GM19193 (cell line): ENCODE data around the gene SLC16A2.

Source experiments
- POLR2A ChIP-seq: IDR thresholded peaks from 4 replicates; pipeline ENCODE4 v1.6.1; 2011; ENCODE audit not compliant: insufficient read depth, insufficient read length; ENCODE audit errors: extremely low read depth

The SLC16A2 gene

DNA sequence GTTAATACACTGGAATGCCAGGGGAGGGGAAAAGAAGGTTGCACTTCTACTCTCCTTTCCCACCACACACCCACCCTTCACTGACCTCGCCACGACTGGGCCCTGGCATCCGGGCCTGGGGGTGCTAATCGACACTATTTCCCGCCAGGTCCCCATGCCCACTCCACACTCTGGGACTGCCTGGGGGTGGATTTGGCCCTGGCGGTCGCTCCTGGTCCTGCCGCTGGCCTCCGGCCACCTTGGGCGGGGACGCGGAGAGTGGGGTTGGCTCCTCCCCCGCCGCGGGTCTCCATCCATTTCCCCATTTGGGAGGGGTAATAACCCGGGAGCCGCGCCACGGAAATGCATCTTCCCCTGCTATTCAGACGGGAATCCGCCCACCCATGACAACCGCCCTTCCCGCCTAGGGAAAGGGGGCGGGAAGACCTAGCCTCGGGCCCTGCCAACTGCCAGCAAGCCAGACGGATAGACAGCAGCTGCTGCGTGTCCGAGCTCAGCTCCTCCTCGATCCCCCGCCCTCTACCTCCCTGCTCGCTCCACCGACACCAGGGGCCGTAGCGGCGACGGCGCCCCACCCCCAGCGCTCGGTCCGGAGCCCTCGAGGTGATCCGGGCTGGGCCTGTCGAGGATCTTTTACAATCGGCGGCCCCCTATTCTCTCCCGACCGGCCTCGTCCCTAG is 115.0 kb downstream of the SLC16A2 start:
- TF ChIP-seq POLR2A = no peak

DNA sequence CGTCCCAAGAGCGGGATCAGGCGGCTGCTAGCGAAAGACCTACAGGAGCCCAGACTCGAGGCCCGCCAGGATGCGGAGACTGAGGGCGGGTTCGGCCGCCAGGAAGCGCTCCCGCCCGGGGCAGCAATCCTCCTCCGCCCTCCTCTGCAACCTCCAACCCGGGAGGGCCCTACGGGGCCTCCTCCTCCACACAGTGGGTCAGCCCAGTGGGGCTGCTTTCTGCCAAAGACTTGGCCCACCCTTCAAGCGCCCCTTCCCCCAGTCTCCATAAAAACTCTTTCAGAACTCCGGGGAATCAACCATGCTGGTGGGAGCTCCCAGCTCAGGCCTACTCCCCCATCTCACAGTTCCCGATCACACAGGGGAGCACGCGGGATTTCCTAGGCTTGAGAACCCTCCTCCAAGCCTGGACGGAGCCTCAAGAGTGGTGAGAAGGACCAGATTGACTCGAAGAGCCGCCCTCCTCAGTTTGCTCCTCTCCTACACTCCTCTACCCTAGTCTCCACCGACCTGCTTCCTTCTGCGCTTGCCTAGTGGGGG is 115.6 kb downstream of the SLC16A2 start:
- no peak for TF ChIP-seq POLR2A

DNA sequence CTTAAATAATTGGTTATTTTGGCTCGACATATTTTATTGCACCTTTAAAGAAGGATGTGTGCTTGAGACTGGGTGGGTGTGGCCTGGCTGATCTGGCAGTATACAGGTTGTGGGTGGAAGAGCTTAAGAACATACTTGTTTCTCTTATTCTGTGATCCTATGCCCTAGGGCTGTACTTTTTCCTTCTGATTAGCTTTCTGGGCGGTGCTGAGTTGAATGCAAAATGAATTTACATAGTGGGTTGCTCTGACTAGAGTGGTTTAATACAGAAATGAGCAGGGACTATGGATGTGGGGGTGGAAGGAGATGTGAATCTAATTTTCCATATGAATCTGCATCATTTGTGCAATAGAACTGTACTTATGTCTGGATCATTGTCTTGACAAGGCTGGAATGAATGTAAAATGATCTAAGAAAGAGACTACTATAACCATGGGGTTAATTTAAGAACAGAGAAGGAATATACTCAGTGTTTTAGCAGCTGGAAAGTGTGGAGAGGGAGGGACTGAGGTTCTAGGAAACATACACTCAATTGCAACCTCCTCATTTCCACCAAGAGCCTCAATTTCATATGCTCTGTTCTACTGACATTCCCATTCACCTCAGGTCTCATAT is 119.4 kb downstream of the SLC16A2 start:
- TF ChIP-seq POLR2A = no peak

DNA sequence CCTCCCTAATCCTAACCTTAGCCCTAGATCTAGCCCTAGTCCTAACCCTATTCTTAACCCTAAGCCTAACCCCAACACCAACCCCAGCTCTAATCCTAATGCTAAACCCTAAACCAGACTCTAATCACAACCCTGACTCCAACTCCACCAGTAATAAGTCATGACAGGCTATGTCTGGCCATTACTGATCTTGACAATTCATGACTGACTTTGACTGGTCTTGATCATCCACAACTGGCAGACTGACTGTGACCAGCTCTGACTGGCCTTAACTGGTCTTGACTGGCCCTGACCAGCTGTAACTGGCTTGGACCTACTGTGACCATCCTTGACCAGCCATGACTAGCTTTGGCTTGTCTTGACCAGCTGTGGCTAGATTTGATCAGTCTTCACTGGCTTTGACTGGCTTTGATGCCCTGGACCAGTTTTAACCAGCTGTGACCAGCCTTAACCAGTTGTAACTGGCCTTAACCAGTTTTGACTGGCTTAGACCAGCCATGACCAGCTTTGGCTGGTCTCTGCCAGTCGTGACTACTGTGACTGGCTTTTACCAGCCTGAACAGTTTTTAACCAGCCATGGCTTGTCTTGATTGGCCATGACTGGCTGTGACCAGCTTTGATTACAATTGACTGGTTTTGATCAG is 124.7 kb downstream of the SLC16A2 start:
- no peak for TF ChIP-seq POLR2A

DNA sequence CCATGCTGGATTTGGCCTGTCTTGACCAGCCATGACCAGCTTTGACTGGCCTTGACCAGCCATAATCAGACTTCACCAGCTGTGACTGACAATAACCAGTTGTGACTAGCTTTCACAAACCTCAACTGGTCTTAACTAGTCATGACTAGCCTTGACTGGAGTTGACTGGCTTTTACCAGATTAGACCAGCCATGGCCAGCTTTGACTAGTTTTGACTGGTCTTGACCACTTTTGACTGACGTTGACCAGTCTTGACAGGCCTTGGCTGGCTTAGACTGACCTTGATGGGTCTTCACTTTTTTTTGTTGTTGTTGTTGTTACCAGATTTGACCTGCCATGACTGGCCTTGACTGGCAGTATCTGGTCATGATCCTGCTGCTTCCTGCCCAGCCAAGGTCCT is 125.7 kb downstream of the SLC16A2 start:
- no peak for TF ChIP-seq POLR2A

DNA sequence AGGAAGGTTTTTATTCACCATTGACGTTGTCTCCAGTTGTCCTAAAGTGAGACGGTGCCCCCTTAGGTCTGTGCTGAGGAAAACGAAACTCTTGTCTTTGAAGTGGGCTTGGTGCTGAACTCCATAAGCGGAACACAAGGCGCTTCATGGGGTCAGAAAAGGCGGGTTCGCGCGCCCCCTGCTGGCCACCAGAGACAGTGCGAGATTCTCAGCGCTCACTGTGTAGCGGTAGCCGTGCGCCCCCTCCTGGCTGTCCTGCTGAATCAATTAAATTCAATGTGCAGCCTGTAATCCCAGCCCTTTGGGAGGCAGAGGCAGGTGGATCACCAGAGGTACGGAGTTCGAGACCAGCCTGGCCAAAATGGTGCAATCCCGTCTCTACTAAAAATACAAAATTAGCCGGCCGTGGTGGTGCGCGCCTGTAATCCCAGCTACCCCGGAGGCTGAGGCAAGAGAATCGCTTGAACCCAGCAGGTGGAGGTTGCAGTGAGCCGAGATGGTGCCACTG is 129.1 kb downstream of the SLC16A2 start:
- TF ChIP-seq POLR2A = no peak

DNA sequence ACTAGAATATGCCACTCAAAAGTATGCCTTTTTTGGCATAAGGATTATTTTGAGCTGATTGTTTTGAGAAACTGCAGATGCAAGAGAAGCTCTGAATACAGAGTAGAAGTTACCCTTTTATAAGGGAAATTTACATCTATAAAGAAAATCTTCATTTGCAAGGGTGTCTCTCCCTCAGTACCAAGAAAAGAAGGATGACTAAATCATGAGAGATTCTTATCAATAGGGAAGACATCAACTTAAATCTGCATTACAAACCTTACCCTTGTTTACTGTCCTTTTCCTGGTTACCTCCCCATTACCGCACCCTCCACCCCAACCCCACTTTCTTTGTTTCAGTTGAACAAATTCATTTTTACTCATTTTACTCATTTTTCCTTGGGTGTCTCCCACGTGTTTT is 130.6 kb downstream of the SLC16A2 start:
- TF ChIP-seq POLR2A = no peak

DNA sequence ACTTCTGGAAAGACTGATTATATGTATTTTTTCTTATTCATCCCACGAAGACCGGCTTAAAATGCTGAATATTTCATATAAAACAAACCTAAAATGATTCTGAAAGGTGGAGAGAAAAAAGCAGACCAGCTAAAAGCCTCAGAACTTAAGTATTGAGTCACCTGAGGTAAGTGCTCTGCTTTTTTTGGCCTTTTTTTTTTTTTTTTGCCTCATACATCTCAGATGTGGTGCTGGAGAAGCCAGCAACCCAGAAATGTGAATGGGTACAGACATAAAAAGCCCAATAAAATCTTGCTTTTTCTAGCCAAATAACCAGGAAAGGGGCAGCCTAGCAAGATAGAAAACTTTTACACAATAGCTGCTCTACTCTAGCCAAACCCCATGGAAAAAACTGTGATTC is 136.1 kb downstream of the SLC16A2 start:
- no peak for TF ChIP-seq POLR2A

DNA sequence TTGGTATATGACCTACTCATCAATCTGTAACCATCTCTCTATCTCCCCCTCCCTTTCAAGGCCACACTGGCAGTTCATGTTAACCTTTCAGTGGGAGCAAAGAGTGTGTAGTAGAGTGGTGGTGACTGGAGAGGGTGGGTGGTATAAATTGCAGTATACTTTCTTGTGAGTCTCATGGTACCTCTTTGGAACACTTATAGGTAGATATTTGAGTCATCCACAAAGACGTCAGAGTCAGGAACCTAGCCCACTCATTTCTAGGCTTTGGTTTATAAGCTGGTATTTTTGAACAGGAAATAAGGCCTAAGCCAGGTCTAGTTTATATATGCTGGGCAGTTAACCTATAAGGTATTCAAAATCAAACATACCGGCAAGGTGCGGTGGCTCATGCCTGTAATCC is 156.8 kb downstream of the SLC16A2 start:
- TF ChIP-seq POLR2A = no peak

DNA sequence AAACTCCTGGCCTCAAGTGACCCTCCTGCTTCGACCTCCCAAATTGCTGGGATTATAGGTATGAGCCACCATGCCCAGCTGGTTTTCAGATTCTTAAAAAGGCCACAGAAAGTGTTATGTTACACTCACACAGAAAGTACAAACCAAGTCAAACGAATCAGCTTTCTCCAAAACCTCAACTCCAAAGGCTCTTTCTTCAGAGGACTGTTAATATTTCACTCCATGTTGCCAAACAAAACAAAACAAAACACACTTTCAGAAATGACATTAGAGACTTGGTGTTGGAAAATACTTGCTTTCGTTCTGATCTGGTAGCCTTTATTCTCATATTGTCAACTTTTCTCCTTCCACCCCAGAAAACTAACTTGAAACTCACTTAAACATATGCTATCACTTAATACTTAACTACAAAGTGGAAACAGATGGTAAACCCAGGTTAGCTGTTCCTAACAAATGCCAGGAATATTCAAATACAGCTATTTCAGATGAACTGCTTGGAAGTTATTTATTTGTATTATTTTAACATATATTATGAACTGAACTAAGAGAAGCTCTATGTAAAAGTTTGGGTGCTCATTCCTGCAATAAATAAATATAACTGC is 158.4 kb downstream of the SLC16A2 start:
- TF ChIP-seq POLR2A = no peak
